SHP77 (cell line): ENCODE results near the gene KLHL42.
A peak's percentile ranks its signal among the peaks of the same experiment; 100 is the strongest.
"Not testable (repeated sequence)": the region's sequence is repeated elsewhere in the genome, so short reads cannot be mapped to it uniquely, and the experiment has no call there.

Source experiments
- DNase-seq, 2 experiments: peaks; one replicate each; lab custom pipeline; 2025; lab: John Stamatoyannopoulos, UW

Gene KLHL42

GRCh38 chr12:27779920-27780611 lies at the start of gene KLHL42, which contains the start of gene MANSC4:
TSS of gene KLHL42 (plus strand) at chr12:27780233. CDS start at chr12:27780331, 98 bp downstream.
TSS of gene MANSC4 (minus strand) at chr12:27780236. CDS start at chr12:27771276, 8,960 bp downstream.
- peak; percentile 64 to 78 for DNase-seq

GRCh38 chr12:27732281-27732680 lies 47.8 kb upstream of the KLHL42 start:
- DNase-seq: peak; percentile 70 to 71

- DNase-seq: peak; percentile 17 to 31
Measured at GRCh38 chr12:27733052-27733656, 46.9 kb upstream of the KLHL42 start.

GRCh38 chr12:27733791-27734190 lies 46.2 kb upstream of the KLHL42 start:
- DNase-seq: no peak

- not testable (repeated sequence) for DNase-seq
Measured at GRCh38 chr12:27734321-27734720, 45.7 kb upstream of the KLHL42 start.

- DNase-seq: no peak
Measured at GRCh38 chr12:27743601-27744000, 36.4 kb upstream of the KLHL42 start.

GRCh38 chr12:27745734-27746133 lies 34.3 kb upstream of the KLHL42 start:
- DNase-seq: not testable (repeated sequence)

- DNase-seq: no peak
Measured at GRCh38 chr12:27747111-27747820, 32.8 kb upstream of the KLHL42 start.

GRCh38 chr12:27751386-27752047 lies 28.5 kb upstream of the KLHL42 start:
- DNase-seq: peak in 1 of 2 experiments; percentile 13

GRCh38 chr12:27754795-27755194 lies 25.2 kb upstream of the KLHL42 start:
- DNase-seq: no peak

- no peak for DNase-seq
Measured at GRCh38 chr12:27756670-27757195, 23.3 kb upstream of the KLHL42 start.

- DNase-seq: no peak
Measured at GRCh38 chr12:27762757-27763156, 17.3 kb upstream of the KLHL42 start.

- no peak for DNase-seq
Measured at GRCh38 chr12:27766587-27766986, 13.4 kb upstream of the KLHL42 start.

- DNase-seq: no peak
Measured at GRCh38 chr12:27769142-27769673, 10.8 kb upstream of the KLHL42 start.

- DNase-seq: no peak
Measured at GRCh38 chr12:27771481-27772327, 8.3 kb upstream of the KLHL42 start.

GRCh38 chr12:27772328-27773049 lies 7.5 kb upstream of the KLHL42 start:
- no peak for DNase-seq

- no peak for DNase-seq
Measured at GRCh38 chr12:27777141-27777540, 2.9 kb upstream of the KLHL42 start.

GRCh38 chr12:27778206-27778605 lies 1.8 kb upstream of the KLHL42 start:
- DNase-seq: no peak

- DNase-seq: peak; percentile 55
Measured at GRCh38 chr12:27779416-27779919, 565 bp upstream of the KLHL42 start.
